HCT116 (cell line): ENCODE measurements around the gene CIAO2B. TPM values are rescaled to one million over a fixed set of nuclear protein-coding genes. Genes with fewer than 3 reads are reported as not detected.
A peak's percentile ranks its signal among the peaks of the same experiment; 100 is the strongest.

ENCODE experiments used
- ATAC-seq: fragments of 200-7000 bp; cut with Tn5 transposase; 2 replicates; pipeline ENCODE4 v1.9.1; 2020; ENCODE audit warnings: mild to moderate bottlenecking, moderate library complexity
- BruUV-seq: library from RNA; stranded (reverse); fragments of 400-500 nt; replicated peaks from 2 replicates; lab custom pipeline; 2021; lab: Mats Ljungman, UMichigan
- CTCF ChIA-PET: fragments of 300-600 bp; sonication (Branson Sonifier 250); formaldehyde crosslinking; loops from one replicate; lab custom pipeline; 2021; ENCODE audit warnings: antibody characterized with exemption; lab: Charles Lee
- POLR2A ChIA-PET: fragments of 300-600, 350-600 bp; sonication (Branson Sonifier 250); formaldehyde crosslinking; loops from one replicate; lab custom pipeline; 2021; ENCODE audit warnings: antibody characterized with exemption; lab: Charles Lee
- RAD21 ChIA-PET, 2 experiments: fragments of 300-600 bp; sonication (Branson Sonifier 250); formaldehyde crosslinking; loops; one replicate each; lab custom pipeline; 2023; ENCODE audit warnings: low total read pairs in 2 of 2; ENCODE audit not compliant: uncharacterized antibody in 2 of 2, unreplicated experiment in 2 of 2, low non-redundant PET in 1 of 2; lab: Charles Lee
- DNase-seq: peaks from one replicate; pipeline ENCODE4 v3.0.0-alpha.2; 2010; ENCODE audit warnings: low read depth, low spot score
- H2AFZ ChIP-seq: fragments of 200-600 bp; shearing (Covaris generic), sonication (generic); 2 replicates; pipeline ENCODE4 v1.6.1; 2017; ENCODE audit warnings: low read depth, mixed run types, mixed read lengths, antibody characterized with exemption, low read length; ENCODE audit not compliant: poor library complexity, severe bottlenecking
- H3K27ac ChIP-seq: 2 replicates; pipeline ENCODE4 v1.5.1; 2012; ENCODE audit warnings: low read depth, low read length
- H3K27me3 ChIP-seq: fragments of 200-600 bp; sonication (generic); 2 replicates; pipeline ENCODE4 v1.6.1; 2016; ENCODE audit warnings: mixed run types, low read length, mixed read lengths; ENCODE audit not compliant: insufficient read depth
- H3K36me3 ChIP-seq, 2 experiments: fragments of 200-500 bp in 1 of 2; fragments of 200-600 bp in 1 of 2; sonication (Bioruptor generic) in 1 of 2; sonication (generic) in 1 of 2; 2 replicates each; pipeline versions ENCODE4 v1.5.1 to v1.6.1; 2014 to 2016; ENCODE audit warnings: low read length in 2 of 2, inconsistent platforms in 1 of 2, mixed read lengths in 1 of 2, mixed run types in 1 of 2; ENCODE audit not compliant: insufficient read depth in 2 of 2, control insufficient read depth in 1 of 2
- H3K4me1 ChIP-seq, 2 experiments: fragments of 200-600 bp in 1 of 2; sonication (generic) in 1 of 2; 2 replicates each; pipeline versions ENCODE4 v1.5.1 to v1.6.1; 2012 to 2017; ENCODE audit warnings: low read length in 2 of 2, inconsistent platforms in 1 of 2, mild to moderate bottlenecking in 1 of 2, mixed read lengths in 1 of 2, mixed run types in 1 of 2, moderate library complexity in 1 of 2; ENCODE audit not compliant: insufficient read depth in 2 of 2, control insufficient read depth in 1 of 2
- H3K4me2 ChIP-seq: fragments of 200-600 bp; sonication (generic); 2 replicates; pipeline ENCODE4 v1.6.1; 2017; ENCODE audit warnings: mixed run types, low read length, mixed read lengths
- H3K4me3 ChIP-seq, 2 experiments: fragments of 200-600 bp in 1 of 2; sonication (generic) in 1 of 2; replicated peaks in 1 of 2; 2 replicates each; pipeline ENCODE4 v1.5.1; 2011 to 2016; ENCODE audit warnings: low read length in 2 of 2, control low read depth in 1 of 2, low read depth in 1 of 2, mild to moderate bottlenecking in 1 of 2, mixed read lengths in 1 of 2, mixed run types in 1 of 2
- H3K79me2 ChIP-seq: fragments of 200-600 bp; sonication (generic); 2 replicates; pipeline ENCODE4 v1.6.1; 2017; ENCODE audit warnings: mild to moderate bottlenecking, mixed run types, low read length, moderate library complexity, mixed read lengths; ENCODE audit not compliant: insufficient read depth
- H3K9ac ChIP-seq: fragments of 200-600 bp; sonication (generic); 2 replicates; pipeline ENCODE4 v1.6.1; 2016; ENCODE audit warnings: low read length, mixed read lengths
- H3K9me2 ChIP-seq: fragments of 200-600 bp; sonication (generic), shearing (Covaris generic); 2 replicates; pipeline ENCODE4 v1.6.1; 2017; ENCODE audit warnings: mixed run types, mild to moderate bottlenecking, moderate library complexity; ENCODE audit not compliant: insufficient read depth
- H3K9me3 ChIP-seq, 2 experiments: fragments of 200-500 bp in 1 of 2; fragments of 200-600 bp in 1 of 2; sonication (Bioruptor generic) in 1 of 2; sonication (generic) in 1 of 2; 2 replicates each; pipeline ENCODE4 v1.6.1; 2014 to 2017; ENCODE audit warnings: low read length in 2 of 2, mixed read lengths in 2 of 2, inconsistent platforms in 1 of 2, low read depth in 1 of 2, mild to moderate bottlenecking in 1 of 2, mixed run types in 1 of 2, moderate library complexity in 1 of 2; ENCODE audit not compliant: control insufficient read depth in 1 of 2, insufficient read depth in 1 of 2
- H4K20me1 ChIP-seq: fragments of 200-600 bp; sonication (generic), shearing (Covaris generic); 2 replicates; pipeline ENCODE4 v1.6.1; 2017; ENCODE audit warnings: mixed run types, mild to moderate bottlenecking, moderate library complexity; ENCODE audit not compliant: insufficient read depth
- CBX3 ChIP-seq: IDR thresholded peaks from 2 replicates; pipeline ENCODE4 v1.6.1; 2012; ENCODE audit warnings: low read depth
- CEBPB ChIP-seq: IDR thresholded peaks from 2 replicates; pipeline ENCODE4 v1.6.1; 2012; ENCODE audit warnings: low read depth
- EGR1 ChIP-seq: IDR thresholded peaks from 2 replicates; pipeline ENCODE4 v1.6.1; 2012; ENCODE audit warnings: low read depth
- EZH2phosphoT487 ChIP-seq: fragments of 200-600 bp; IDR thresholded peaks from 2 replicates; pipeline ENCODE4 v1.6.1; 2018; ENCODE audit warnings: antibody characterized with exemption, borderline replicate concordance
- RAD21 ChIP-seq: IDR thresholded peaks from 2 replicates; pipeline ENCODE4 v1.6.1; 2012; ENCODE audit warnings: low read depth, mild to moderate bottlenecking
- SIN3A ChIP-seq: IDR thresholded peaks from 2 replicates; pipeline ENCODE4 v1.6.1; 2012; ENCODE audit warnings: low read depth
- SP1 ChIP-seq: IDR thresholded peaks from 2 replicates; pipeline ENCODE4 v1.6.1; 2012; ENCODE audit warnings: low read depth
- SRF ChIP-seq: IDR thresholded peaks from 2 replicates; pipeline ENCODE4 v1.6.1; 2012; ENCODE audit warnings: low read depth
- TCF7L2 ChIP-seq: IDR thresholded peaks from 2 replicates; pipeline ENCODE4 v1.7.0; 2011; ENCODE audit warnings: borderline replicate concordance, inconsistent platforms; ENCODE audit not compliant: insufficient read depth, insufficient read length; ENCODE audit errors: extremely low read depth
- ZNF274 ChIP-seq: fragments of 200-500 bp; sonication (Bioruptor generic); IDR thresholded peaks from 2 replicates; pipeline ENCODE4 v1.6.1; 2014; ENCODE audit warnings: mild to moderate bottlenecking, low read depth, low read length, inconsistent platforms
- intact Hi-C: fragments of 100-400 bp; cut with micrococcal nuclease; formaldehyde crosslinking; loops from 2 replicates; pipeline ENCODE4 v1.10.0; 2022
- total RNA-seq: library from RNA; stranded (reverse); gene quantifications from one replicate; pipeline ENCODE4 v1.2.1, GENCODE V29; 2021; ENCODE audit not compliant: unreplicated experiment
- TF ChIP-seq, protein P1 (sequence below): IDR thresholded peaks from 2 replicates; pipeline ENCODE4 v1.6.1; 2012
- TF ChIP-seq, protein P2 (sequence below), 3 experiments: fragments of 200-600 bp in 1 of 3; sonication (generic) in 1 of 3; IDR thresholded peaks in 2 of 3; conservative IDR thresholded peaks in 1 of 3; 2 replicates each; pipeline ENCODE4 v1.5.1; 2012 to 2017; ENCODE audit warnings: low read depth in 2 of 3, low read length in 2 of 3, antibody characterized with exemption in 1 of 3, borderline replicate concordance in 1 of 3, control low read depth in 1 of 3, mild to moderate bottlenecking in 1 of 3, mixed read lengths in 1 of 3, mixed run types in 1 of 3, moderate library complexity in 1 of 3; ENCODE audit not compliant: insufficient read depth in 1 of 3

The CIAO2B gene
- total RNA-seq, 1 experiment from 2014 or later: 113 TPM

DNA sequence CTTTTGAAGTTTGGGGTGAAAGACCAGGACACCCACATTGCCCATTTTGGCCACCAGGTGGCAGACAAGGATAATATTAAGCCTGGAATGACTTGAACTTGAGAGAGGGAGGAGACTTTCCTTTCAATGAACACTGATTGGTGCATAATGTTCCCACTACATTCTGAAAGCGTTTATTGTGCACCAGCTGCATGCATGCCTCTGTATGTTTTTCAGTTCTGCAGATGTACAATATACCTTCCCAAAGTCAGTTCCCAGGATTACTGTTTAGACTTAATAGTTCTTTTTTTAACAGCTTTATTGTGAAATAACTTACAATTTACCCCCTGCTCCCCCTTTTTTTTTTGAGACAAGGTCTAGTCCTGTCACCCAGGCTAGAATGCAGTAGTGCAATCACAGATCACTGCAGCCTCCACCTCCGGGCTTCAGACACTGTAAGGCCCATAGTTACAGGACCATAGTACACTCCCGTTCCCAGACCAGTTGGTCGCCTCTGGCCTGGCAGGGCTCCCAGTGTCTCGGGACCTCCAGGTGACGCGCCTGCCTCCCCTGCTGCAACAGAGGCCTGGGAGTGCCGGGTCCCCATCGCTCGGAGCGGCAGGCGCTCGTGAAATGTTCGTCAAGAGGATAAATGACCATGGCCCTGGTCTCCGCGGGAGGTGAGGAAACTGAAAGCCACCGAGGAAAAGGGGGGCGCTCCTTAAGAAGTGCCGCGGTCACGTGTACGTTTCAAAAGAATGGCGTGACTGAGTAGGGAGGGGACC lies 13.3 kb upstream of the CIAO2B start:
- H3K27ac ChIP-seq: no peak overlapping the region
- H2AFZ ChIP-seq: peak overlapping the region; percentile 84
- ChIA-PET RAD21 (no interaction called here), POLR2A (no interaction called here), CTCF (interaction anchor here (0.7 to 1.0 kb wide), 2 partner anchors 223 to 251 kb away, joined by 3 to 4 read pairs; partner anchors contain the start of genes ELMO3 and NOL3)
- ATAC-seq (peak; percentile 91), DNase-seq (peak; percentile 81)
- no peaks in the 10 kb centered on the region for H3K27me3 ChIP-seq
- H3K4me3 ChIP-seq: no peak overlapping the region; a peak in 1 of 4 replicates
- H3K4me1 ChIP-seq: peaks cover 0 to 9% of the 10 kb centered on the region in 2 experiments; a peak in 2 of 4 replicates
- no TSS peak for BruUV-seq
- no peaks in the 10 kb centered on the region; a peak in 1 of 4 replicates for H3K36me3 ChIP-seq
- H3K9me3 ChIP-seq: peaks cover 0 to 6% of the 10 kb centered on the region in 2 experiments; a peak in 1 of 4 replicates
- intact Hi-C loops: no loop called here
- H3K9me2 ChIP-seq: no peaks in the 10 kb centered on the region
- H4K20me1 ChIP-seq: no peaks in the 10 kb centered on the region
- H3K9ac ChIP-seq: no peak overlapping the region
- TF ChIP-seq EGR1 (no peak), SP1 (no peak), TCF7L2 (peak; percentile 57), RAD21 (peak; percentile 86), CBX3 (no peak), EZH2phosphoT487 (no peak), CEBPB (no peak), SRF (no peak), SIN3A (no peak), ZNF274 (no peak)
- TF ChIP-seq, protein P1, sequence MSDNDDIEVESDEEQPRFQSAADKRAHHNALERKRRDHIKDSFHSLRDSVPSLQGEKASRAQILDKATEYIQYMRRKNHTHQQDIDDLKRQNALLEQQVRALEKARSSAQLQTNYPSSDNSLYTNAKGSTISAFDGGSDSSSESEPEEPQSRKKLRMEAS: no peak
- TF ChIP-seq, protein P2, sequence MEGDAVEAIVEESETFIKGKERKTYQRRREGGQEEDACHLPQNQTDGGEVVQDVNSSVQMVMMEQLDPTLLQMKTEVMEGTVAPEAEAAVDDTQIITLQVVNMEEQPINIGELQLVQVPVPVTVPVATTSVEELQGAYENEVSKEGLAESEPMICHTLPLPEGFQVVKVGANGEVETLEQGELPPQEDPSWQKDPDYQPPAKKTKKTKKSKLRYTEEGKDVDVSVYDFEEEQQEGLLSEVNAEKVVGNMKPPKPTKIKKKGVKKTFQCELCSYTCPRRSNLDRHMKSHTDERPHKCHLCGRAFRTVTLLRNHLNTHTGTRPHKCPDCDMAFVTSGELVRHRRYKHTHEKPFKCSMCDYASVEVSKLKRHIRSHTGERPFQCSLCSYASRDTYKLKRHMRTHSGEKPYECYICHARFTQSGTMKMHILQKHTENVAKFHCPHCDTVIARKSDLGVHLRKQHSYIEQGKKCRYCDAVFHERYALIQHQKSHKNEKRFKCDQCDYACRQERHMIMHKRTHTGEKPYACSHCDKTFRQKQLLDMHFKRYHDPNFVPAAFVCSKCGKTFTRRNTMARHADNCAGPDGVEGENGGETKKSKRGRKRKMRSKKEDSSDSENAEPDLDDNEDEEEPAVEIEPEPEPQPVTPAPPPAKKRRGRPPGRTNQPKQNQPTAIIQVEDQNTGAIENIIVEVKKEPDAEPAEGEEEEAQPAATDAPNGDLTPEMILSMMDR (IDR thresholded peaks at IDR 0.05 in 2 of 3, conservative IDR thresholded peaks at IDR 0.05 in 1 of 3; ENCODE audit: borderline replicate concordance in 1 of 3, insufficient read depth in 1 of 3, low read depth in 2 of 3, low read length in 2 of 3): peak; percentile 85 to 92 (median 85)
- H3K79me2 ChIP-seq: no peaks in the 10 kb centered on the region
- peak overlapping the region; percentile 42 for H3K4me2 ChIP-seq
